GM20000 (cell line): ENCODE results near the gene GLT1D1.
A peak's percentile ranks its signal among the peaks of the same experiment; 100 is the strongest.

Source experiments
- DNase-seq: peaks from one replicate; pipeline ENCODE4 v3.0.0; 2012; ENCODE audit warnings: low spot score
- TF ChIP-seq, protein P1 (sequence below): IDR thresholded peaks from 2 replicates; pipeline ENCODE4 v1.5.1; 2012; ENCODE audit warnings: mild to moderate bottlenecking, control low read depth; ENCODE audit errors: extremely low read depth, missing control alignments

The GLT1D1 gene

GRCh38 chr12:128810182-128811127 is 42.8 kb upstream of the GLT1D1 start:
- DNase-seq, result peak; percentile 57
- TF ChIP-seq, protein P1, sequence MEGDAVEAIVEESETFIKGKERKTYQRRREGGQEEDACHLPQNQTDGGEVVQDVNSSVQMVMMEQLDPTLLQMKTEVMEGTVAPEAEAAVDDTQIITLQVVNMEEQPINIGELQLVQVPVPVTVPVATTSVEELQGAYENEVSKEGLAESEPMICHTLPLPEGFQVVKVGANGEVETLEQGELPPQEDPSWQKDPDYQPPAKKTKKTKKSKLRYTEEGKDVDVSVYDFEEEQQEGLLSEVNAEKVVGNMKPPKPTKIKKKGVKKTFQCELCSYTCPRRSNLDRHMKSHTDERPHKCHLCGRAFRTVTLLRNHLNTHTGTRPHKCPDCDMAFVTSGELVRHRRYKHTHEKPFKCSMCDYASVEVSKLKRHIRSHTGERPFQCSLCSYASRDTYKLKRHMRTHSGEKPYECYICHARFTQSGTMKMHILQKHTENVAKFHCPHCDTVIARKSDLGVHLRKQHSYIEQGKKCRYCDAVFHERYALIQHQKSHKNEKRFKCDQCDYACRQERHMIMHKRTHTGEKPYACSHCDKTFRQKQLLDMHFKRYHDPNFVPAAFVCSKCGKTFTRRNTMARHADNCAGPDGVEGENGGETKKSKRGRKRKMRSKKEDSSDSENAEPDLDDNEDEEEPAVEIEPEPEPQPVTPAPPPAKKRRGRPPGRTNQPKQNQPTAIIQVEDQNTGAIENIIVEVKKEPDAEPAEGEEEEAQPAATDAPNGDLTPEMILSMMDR, result no peak

DNA sequence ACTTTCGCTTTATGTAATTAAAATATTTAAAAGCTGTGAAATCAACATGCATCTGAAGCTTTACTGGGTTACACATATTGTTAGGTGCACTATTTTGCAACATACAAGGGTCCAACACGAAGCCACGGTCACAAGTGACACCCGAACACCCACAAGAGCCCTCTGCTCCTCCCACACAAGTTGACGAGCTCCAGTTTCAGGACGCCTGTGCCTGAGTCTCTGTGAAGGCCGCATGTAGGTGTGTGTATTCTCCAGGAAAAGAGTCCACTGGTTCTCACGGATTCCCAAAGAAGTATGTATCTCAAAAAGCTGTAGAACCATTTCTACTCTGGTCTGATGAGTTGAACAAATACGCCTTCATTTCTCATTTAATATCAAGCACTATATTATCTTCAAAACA is 41.5 kb upstream of the GLT1D1 start:
- DNase-seq, result no peak
- TF ChIP-seq, protein P1, result no peak

DNA sequence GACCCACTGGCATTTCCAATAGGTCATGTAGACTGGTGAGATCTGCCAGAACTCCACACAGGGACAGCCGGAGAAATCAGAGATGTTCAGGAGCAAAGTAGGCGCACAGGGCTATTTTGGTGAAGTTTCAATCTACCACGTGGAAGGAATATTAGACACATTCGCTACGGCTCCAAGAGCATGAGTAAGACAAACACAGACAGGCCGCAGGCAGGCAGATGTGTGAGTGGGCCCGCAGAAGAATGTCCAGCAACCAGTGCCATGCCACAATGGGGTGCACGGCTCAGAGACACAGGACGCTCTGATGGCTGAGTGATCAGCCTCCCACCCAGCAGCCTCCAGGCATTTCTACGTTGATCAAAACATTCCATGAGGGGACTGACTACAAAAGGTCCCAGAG is 39.9 kb upstream of the GLT1D1 start:
- TF ChIP-seq, protein P1, result no peak
- no peak for DNase-seq

DNA sequence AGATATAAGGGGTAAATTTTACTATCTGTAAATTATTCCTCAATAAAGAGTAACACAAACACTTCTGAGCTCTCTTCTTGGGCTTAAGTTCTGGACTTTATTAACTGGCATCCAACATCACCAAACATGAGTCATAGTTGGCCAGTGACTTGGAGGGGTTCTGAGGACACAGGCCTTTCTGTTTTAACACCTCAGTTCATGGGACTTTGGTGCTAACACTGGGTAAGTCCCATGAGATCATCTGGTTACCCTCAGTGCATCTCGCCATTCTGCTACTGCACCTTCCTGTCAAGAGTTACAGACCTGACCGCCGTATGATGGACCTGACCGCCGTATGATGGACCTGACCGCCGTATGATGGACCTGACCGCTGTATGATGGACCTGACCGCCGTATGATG is 39.4 kb upstream of the GLT1D1 start:
- TF ChIP-seq, protein P1, result no peak
- no peak for DNase-seq

- DNase-seq, result no peak
- TF ChIP-seq, protein P1, result no peak
Measured at GRCh38 chr12:128814411-128815261, 38.6 kb upstream of the GLT1D1 start.

GRCh38 chr12:128815779-128816642 is 37.3 kb upstream of the GLT1D1 start:
- TF ChIP-seq, protein P1, result no peak
- DNase-seq, result no peak
